MM.1S (cell line): ENCODE data around the gene TPST1.
"Not testable (repeated sequence)": the region's sequence is repeated elsewhere in the genome, so short reads cannot be mapped to it uniquely, and the experiment has no call there.

Experiments
- CTCF ChIP-seq: fragments of 300-600 bp; sonication (generic); IDR thresholded peaks from 2 replicates; pipeline ENCODE4 v1.5.1; 2016; ENCODE audit warnings: antibody characterized with exemption, low read length, mixed read lengths
- EZH2 ChIP-seq: fragments of 300-600 bp; sonication (generic); optimal IDR thresholded peaks from 2 replicates; pipeline ENCODE3; 2017; ENCODE audit warnings: low read depth, mild to moderate bottlenecking, antibody characterized with exemption, low read length, mixed read lengths
- EZH2phosphoT487 ChIP-seq: fragments of 300-600 bp; sonication (generic); IDR thresholded peaks from 2 replicates; pipeline ENCODE4 v1.6.1; 2018; ENCODE audit warnings: antibody characterized with exemption, low read length

GRCh38 chr7:66365031-66365430, 159.9 kb downstream of the TPST1 start:
- not testable (repeated sequence) for TF ChIP-seq CTCF, EZH2, EZH2phosphoT487
